Stimulated activated CD4-positive, alpha-beta T cell treated with anti-CD3 and anti-CD28 coated beads, TNF-alpha, amount 100 ng/mL, for 1 hour (primary cell): ENCODE data around the gene SMAD7.
A peak's percentile ranks its signal among the peaks of the same experiment; 100 is the strongest.

Experiments
- DNase-seq, 3 donors: peaks; one replicate each; pipeline ENCODE4 v3.0.0-alpha.2; 2020; ENCODE audit warnings: low read depth in 3 of 3, low spot score in 1 of 3

SMAD7 gene

GRCh38 chr18:48932822-48933510 is 17.8 kb downstream of the SMAD7 start:
- no peak for DNase-seq

- DNase-seq, result no peak
These were observed 18.3 kb downstream of the SMAD7 start for GRCh38 chr18:48932462-48932818.

GRCh38 chr18:48931680-48932461 is 18.9 kb downstream of the SMAD7 start:
- DNase-seq, result no peak

GRCh38 chr18:48930926-48931325 is 19.8 kb downstream of the SMAD7 start:
- no peak for DNase-seq

- DNase-seq, result no peak
These were observed 20.6 kb downstream of the SMAD7 start for GRCh38 chr18:48929941-48930713.

GRCh38 chr18:48929212-48929612 is 21.6 kb downstream of the SMAD7 start:
- DNase-seq, result no peak

GRCh38 chr18:48928787-48929186 is 22.0 kb downstream of the SMAD7 start:
- peak; percentile 52 to 64 (median 60) for DNase-seq

GRCh38 chr18:48927286-48928080 is 23.3 kb downstream of the SMAD7 start:
- DNase-seq, result no peak

- DNase-seq, result no peak
These were observed 24.3 kb downstream of the SMAD7 start for GRCh38 chr18:48926420-48926857.

- DNase-seq, result no peak
These were observed 25.3 kb downstream of the SMAD7 start for GRCh38 chr18:48925491-48925780.

- DNase-seq, result no peak
These were observed 25.9 kb downstream of the SMAD7 start for GRCh38 chr18:48924630-48925490.

- DNase-seq, result no peak
These were observed 26.8 kb downstream of the SMAD7 start for GRCh38 chr18:48923746-48924629.

- no peak for DNase-seq
These were observed 27.7 kb downstream of the SMAD7 start for GRCh38 chr18:48922801-48923730.

GRCh38 chr18:48922226-48922800 is 28.5 kb downstream of the SMAD7 start:
- no peak for DNase-seq

- DNase-seq, result no peak
These were observed 29.2 kb downstream of the SMAD7 start for GRCh38 chr18:48921305-48922225.

- DNase-seq, result no peak
These were observed 30.2 kb downstream of the SMAD7 start for GRCh38 chr18:48920408-48921038.
